Forelimb muscle (tissue), 1 donor: Measurements from ENCODE around the gene HS6ST2. TPM values are rescaled to one million over a fixed set of nuclear protein-coding genes. Genes with fewer than 3 reads are reported as not detected.
"Not testable (repeated sequence)": the region's sequence is repeated elsewhere in the genome, so short reads cannot be mapped to it uniquely, and the experiment has no call there.

ENCODE experiments used
- DNase-seq: peaks from one replicate; pipeline ENCODE4 v3.0.0-alpha.2; 2013; ENCODE audit warnings: low read depth
- polyA plus RNA-seq: library from polyadenylated mRNA; unstranded; fragments of 120-200 nt; gene quantifications from one replicate; pipeline ENCODE4 v1.2.1, GENCODE V29; 2013; ENCODE audit not compliant: insufficient read length

The HS6ST2 gene
- 46.5 TPM for polyA plus RNA-seq

DNA sequence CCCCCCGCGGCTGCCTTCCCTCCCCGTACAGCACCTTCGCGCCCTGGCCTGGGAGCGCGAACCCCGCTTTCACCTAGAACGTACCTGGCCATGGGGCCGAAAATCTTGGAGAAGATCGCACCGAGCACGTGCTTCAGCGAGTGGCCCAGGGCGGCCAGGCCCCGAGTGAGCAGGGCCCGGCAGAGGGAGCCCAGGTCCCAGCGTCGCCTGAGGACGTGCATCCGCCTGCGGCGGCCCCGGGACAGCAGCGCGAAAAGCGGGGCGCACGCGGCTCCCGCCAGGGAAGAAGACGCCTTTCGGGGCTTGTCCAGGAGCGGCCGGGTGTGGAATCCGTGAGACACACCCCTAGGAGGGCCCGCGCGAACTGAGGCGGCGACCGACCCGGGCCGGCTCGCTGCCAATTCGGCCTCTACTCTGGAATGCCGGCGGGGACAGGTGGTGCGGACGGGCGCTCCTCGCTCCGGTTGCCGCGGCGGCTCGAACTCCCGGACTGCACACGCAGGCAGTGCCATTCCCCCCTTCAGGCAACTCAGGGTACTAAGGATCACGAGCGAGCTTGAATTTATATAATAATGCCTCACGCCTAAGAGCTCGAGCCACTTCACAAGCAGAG lies at the start of gene HS6ST2:
TSS of gene HS6ST2 (minus strand) at position 539 of the 613 bp plus-strand sequence.
- DNase-seq, result no peak

- DNase-seq, result no peak
Measured at GRCh38 chrX:133007458-133007857, 49.0 kb upstream of the HS6ST2 start.

DNA sequence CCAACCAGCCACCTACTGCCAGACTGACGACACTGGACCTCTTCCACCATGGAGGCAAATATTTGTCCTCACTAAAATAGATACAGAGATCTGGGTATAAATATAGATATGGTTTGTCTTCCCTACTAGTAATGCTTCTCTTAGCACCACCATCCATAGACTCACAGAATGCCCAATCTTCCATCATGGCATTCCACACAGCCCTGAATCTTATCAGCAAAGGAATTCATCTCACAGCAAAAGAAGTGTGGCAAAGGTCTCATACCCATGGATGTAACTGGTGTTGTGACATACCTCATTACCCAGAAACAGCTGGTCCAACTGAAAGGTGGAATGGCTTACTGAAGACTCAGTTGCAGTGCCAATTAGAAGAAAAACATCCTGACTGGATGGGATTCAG lies 47.2 kb upstream of the HS6ST2 start:
- no peak for DNase-seq

DNA sequence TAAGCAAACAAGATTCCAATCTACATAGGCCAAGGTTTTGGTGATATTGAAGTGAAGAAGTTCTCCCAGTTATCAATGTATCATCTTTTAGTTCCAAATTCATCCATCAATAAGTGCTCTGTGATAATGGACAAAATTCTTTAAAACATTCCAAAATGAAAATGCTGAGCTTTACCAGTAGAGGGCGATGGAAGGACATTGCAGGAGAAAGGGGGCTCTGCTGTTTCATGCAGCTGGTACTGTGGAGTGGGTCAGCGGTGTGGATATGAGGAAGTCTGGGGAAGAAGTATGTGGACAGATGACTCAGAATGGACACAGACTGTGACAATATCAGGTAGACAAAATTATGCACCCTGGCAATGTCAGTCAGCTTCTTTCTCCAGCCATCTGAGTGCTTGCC lies 46.6 kb upstream of the HS6ST2 start:
- DNase-seq, result no peak

GRCh38 chrX:132999209-132999608 lies 40.8 kb upstream of the HS6ST2 start:
- no peak for DNase-seq

DNA sequence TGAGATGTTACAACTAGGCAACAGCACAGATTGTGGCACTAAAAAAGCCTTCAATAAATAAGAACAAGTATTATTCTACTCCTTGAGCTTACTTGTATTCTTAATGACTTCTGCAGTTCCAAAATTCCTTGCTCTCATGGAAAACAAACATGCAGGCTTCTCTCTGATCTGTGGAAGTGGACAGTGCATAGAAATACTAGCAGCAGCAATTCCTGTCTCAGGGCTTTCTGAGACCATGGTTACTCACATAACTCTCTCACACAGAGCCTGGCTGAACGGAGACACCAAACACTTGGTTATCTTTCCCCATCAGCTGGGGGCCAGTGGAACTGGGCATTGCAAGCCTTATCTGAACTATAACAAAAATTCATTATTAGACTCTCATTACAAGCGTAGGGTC lies 32.4 kb upstream of the HS6ST2 start:
- DNase-seq, result no peak

DNA sequence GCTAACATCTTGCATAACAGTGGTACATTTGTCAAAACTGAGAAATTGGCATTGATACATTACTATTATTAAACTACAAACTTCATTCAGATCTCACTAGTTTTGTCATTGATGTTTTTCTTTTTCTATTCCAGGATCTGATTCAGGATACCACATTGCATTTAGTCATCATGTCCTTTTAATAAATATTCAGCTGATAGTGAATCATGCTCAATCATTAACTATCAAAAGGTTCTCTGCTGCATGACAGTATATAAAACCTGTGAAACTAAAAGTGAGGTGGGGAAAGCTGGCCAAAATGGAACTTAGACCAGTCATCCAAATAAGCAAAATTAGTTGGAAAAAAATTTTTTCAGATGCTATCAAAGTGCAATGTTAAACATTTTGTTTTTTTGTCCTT lies 28.1 kb upstream of the HS6ST2 start:
- DNase-seq, result no peak

- DNase-seq, result no peak
Measured at GRCh38 chrX:132984058-132984650, 25.7 kb upstream of the HS6ST2 start.

GRCh38 chrX:132983496-132983895 lies 25.1 kb upstream of the HS6ST2 start:
- DNase-seq, result no peak

DNA sequence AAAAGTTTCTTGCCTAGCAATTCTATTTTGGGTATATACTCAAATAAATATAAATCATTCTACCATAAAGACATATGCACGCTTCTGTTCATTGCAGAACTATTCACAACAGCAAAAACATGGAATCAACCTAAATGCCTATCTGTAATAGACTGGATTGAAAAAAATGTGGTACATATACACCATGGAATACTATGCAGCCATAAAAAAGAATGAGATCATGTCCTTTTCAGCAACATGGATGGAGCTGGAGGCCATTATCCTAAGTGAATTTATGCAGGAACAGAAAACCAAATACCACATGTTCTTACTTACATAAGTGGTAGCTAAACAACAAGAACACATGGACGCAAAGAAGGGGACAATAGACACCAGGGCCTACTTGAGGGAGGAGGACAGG lies 21.6 kb upstream of the HS6ST2 start:
- DNase-seq, result not testable (repeated sequence)

GRCh38 chrX:132968296-132968949 lies 10.0 kb upstream of the HS6ST2 start:
- DNase-seq, result no peak

DNA sequence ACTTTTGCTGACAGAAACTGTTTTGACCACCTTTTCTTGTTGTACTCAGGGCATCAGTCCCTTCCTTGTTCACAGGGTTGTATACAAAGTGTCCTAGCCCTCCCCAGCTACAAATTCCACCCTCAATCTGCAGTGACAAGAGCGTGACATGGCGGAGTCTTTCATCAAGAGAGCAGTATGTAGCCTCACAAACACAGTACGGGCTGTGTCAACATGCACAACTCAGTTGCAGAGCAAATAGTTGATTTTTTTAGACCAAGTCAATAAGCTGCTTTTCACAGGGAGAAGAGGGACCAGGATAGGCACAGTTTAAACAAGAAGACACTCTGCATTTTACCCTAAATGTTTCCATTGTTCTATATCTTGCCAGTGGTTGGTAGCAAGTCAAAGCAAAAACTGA lies 8.6 kb upstream of the HS6ST2 start:
- no peak for DNase-seq

GRCh38 chrX:132965461-132965860 lies 7.0 kb upstream of the HS6ST2 start:
- DNase-seq, result no peak

DNA sequence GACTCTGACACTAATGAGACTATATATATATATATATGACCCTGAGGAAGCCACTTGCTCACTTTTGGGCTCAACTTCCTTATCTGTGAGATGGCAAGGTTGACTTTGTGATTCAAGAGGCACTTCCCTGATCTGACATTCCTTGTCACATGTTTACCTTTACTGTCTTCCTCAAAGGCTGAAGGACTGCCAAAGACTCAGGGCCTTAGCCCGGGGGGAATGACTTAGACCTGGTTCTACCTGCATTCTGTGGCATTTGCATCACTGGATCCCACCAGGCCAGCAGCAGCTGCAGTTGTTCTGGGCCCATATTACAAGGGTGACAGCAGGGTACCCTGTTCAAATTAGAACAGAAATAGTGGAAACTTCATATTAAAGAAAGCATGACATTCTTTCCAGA lies 3.1 kb upstream of the HS6ST2 start:
- DNase-seq, result no peak

DNA sequence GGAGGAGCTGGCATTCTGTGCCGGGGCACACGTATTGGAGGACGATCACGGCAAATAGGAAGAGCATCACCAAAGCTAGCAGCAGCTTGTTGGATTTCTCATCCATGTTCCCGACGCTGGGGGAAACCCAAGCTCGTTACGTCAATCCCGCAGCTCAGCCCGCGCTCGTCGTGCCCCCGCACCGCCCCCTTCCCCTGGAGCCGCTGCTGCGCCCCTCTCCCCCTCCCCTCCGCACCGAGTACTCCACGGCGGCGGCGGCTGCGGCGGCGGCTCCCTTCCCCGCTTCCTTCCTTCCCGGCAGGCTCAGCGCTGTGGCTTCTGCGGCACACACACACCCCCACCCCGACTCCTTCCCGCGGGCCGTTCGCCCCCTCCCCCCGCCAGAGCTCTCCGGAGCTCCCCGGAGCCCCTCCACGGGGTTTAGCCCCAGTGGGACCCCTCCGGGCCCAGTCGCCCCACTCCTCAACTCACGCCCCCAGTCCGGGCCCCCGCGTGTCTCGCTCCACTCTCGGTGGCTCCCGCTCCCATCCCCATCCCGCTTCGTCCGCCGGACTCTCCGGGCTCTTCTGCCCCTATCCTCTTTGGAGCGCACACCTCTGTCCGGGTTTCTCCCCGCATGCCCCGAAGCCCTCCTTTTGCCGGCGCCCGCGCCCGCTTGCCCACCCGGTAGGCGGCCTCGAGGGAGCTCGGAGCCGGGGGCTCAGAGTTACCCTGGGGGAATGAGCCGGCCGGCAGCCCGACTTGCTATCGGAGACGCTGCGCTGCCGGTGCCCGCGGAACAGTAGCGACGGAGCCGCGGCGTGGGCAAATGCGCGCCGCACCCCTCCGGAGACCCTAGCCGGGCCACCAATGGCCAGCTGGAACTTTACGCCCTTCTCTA lies 978 bp downstream of the HS6ST2 start:
- DNase-seq, result peak; percentile 11

- no peak for DNase-seq
Measured at GRCh38 chrX:132956421-132957210, 1.8 kb downstream of the HS6ST2 start.

DNA sequence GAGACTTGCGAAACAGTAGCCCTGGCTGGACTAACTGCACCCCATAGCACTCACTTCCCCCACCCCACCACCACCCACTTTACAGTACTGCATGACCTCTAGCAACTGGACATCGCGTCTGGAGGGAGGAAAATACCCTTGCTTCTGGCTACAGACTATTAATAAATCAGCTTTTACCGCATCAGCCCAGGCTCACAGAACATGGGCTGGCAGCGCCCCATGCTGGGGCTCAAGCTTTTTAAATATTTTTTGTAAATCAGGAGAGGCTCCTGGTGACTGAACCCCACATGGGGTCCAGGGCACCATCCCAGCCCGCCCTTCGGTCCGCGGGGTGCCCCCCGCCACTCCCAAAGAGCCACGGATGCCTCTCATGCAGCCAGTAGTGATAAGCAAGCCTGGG lies 2.7 kb downstream of the HS6ST2 start:
- DNase-seq, result no peak

- DNase-seq, result no peak
Measured at GRCh38 chrX:132954323-132954722, 4.1 kb downstream of the HS6ST2 start.

GRCh38 chrX:132953354-132953753 lies 5.1 kb downstream of the HS6ST2 start:
- no peak for DNase-seq

- no peak for DNase-seq
Measured at GRCh38 chrX:132948648-132949260, 9.7 kb downstream of the HS6ST2 start.

DNA sequence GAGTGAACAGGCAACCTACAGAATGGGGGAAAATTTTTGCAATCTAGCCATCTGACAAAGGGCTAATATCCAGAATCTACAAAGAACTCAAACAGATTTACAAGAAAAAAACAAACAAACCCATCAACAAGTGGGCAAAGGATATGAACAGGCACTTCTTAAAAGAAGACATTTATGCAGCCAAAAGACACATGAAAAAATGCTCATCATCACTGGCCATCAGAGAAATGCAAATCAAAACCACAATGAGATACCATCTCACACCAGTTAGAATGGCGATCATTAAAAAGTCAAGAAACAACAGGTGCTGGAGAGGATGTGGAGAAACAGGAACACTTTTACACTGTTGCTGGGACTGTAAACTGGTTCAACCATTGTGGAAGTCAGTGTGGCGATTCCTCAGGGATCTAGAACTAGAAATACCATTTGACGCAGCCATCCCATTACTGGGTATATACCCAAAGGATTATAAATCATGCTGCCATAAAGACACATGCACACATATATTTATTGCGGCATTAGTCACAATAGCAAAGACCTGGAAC lies 13.3 kb downstream of the HS6ST2 start:
- DNase-seq, result not testable (repeated sequence)
